Thymus (tissue), 11 donors: ENCODE results near the gene MED16. TPM values are rescaled to one million over a fixed set of nuclear protein-coding genes. Genes with fewer than 3 reads are reported as not detected.

Experiments
- DNase-seq, 9 donors: peaks; one replicate each; pipeline ENCODE4 v3.0.0-alpha.2; 2013; ENCODE audit warnings: low spot score in 9 of 9, low read depth in 6 of 9, missing footprints in 1 of 9
- H3K27ac ChIP-seq, 2 donors: one replicate each; pipeline ENCODE4 v1.5.1; 2013; ENCODE audit warnings: control low read depth in 1 of 2, low read depth in 1 of 2, low read length in 1 of 2, mild to moderate bottlenecking in 1 of 2, moderate library complexity in 1 of 2
- H3K27me3 ChIP-seq, 2 donors: one replicate each; pipeline ENCODE4 v1.5.1; 2013; ENCODE audit warnings: low read length in 1 of 2; ENCODE audit not compliant: control insufficient read depth in 2 of 2, insufficient read depth in 1 of 2
- H3K36me3 ChIP-seq, 2 donors: one replicate each; pipeline ENCODE4 v1.5.1; 2013; ENCODE audit warnings: low read length in 1 of 2, mild to moderate bottlenecking in 1 of 2, moderate library complexity in 1 of 2; ENCODE audit not compliant: control insufficient read depth in 2 of 2, insufficient read depth in 2 of 2
- H3K4me1 ChIP-seq, 2 donors: one replicate each; pipeline ENCODE4 v1.5.1; 2013; ENCODE audit warnings: low read length in 2 of 2; ENCODE audit not compliant: control insufficient read depth in 2 of 2, insufficient read depth in 2 of 2
- H3K4me3 ChIP-seq, 2 donors: one replicate each; pipeline ENCODE4 v1.5.1; 2013; ENCODE audit warnings: low read length in 2 of 2, control low read depth in 1 of 2, mild to moderate bottlenecking in 1 of 2
- H3K9me3 ChIP-seq, 2 donors: one replicate each; pipeline ENCODE4 v1.5.1; 2013; ENCODE audit warnings: low read length in 1 of 2, mild to moderate bottlenecking in 1 of 2; ENCODE audit not compliant: control insufficient read depth in 2 of 2, insufficient read depth in 1 of 2
- WGBS: extraction: QIAGEN DNeasy Blood & Tissue Kit; methylation state at CpG from one replicate; pipeline ENCODE4 v1.1.7; 2013; 5-methylcytosine and 5-hydroxymethylcytosine counted together
- polyA plus RNA-seq: library from polyadenylated mRNA; stranded (reverse); fragments of 200-250 nt; gene quantifications from one replicate; pipeline ENCODE4 v1.2.3, GENCODE V29; 2013
- total RNA-seq: library from RNA; stranded (reverse); fragments of 120-200 nt; gene quantifications from one replicate; pipeline ENCODE4 v1.2.4, GENCODE V29; 2013
- donor health status: healthy.

The MED16 gene
- total and polyA plus RNA-seq, 2 donors = 8.9 to 64.4 TPM

DNA sequence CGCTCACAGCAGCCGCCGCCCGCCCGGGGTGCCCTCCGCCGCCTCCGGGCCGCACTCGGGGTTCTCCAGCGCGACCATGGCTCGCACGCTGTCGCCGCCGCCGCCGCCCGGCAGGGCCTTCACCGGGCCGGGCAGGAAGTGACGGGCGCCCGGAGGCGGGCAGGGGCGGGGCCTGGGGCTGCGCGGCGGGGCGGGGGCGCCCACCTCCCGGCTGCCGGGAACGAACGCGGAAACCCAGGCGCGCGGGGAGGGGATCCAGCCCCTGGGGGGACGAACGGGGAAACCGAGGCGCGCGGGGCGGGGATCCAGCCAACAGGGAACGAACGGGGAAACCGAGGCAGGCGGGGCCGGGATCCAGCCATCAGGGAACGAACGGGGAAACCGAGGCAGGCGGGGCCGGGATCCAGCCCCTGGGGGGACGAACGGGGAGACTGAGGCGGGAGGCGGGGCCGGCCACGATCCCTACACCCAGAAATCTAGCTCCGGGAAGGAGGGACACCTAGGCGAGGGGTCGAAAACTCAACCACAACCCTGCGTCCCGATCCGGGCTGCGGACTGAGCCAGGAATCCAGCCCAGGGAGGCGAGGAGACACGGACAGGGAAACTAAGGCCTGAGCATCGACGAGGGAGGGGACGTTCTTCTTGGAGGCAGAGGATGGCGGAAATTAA, 20.2 kb upstream of the MED16 start, which contains the start of gene R3HDM4:
TSS of gene R3HDM4 (minus strand) at position 140 of the 669 bp plus-strand sequence. CDS start at position 78, 62 bp downstream.
- DNase-seq = peak in 3 of 9 donors; percentile 69 to 85 (median 74)
- Histone ChIP-seq H3K36me3 (no peaks in the 10 kb centered on the region), H3K27ac (peak within 1 kb of the TSS; percentile 80 to 83), H3K4me3 (peak within 1 kb of the TSS; percentile 75 to 85), H3K9me3 (peaks cover 0 to 14% of the 10 kb centered on the region in 2 donors), H3K27me3 (peaks cover 24 to 42% of the 10 kb centered on the region in 2 donors), H3K4me1 (peaks cover 33 to 42% of the 10 kb centered on the region in 2 donors)
- WGBS = 1% methylated on average over 76 of the region's 76 CpGs

DNA sequence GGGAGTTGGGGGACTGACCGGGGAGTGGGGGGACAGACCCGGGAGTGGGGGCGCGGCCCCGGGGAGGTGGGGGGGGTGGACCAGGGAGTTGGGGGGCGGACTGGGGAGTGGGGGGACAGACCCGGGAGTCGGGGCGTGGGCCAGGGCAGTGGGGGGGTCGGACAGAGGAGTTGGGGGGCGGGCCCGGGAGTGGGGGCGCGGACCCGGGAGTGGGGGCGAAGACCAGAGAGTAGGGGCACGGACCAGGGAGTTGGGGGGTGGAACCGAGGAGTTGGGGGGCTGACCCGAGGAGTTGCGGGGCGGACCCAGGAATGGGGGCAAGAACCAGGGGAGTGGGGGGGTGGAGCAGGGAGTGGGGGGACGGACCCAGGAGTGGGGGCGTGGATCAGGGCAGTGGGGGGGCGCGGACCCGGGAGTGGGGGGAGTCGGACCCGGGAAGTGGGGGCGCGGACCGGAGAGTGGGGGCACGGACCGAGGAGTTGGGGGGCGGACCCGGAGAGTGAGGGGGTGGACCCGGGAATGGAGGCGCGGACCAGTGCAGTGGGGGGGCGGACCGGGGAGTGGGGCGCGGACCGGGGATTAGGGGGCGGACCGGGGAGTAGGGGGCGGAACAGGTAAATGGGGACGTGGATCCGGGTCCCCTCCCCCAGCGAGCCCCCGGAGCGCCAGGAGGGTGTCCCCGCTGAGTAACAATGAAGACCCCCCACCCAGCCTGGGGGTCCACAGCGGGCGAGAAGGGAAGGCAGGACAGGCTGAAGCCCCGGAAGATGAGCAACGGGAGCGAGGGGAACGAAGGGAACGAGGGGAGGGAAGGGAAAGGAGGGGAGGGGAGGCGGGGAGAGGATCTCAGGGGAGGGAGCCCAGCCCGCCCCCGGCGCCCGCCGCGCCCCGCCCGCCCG, 19.4 kb upstream of the MED16 start:
- Histone ChIP-seq H3K9me3 (peaks cover 0 to 10% of the 10 kb centered on the region in 2 donors), H3K4me1 (peaks cover 27 to 42% of the 10 kb centered on the region in 2 donors), H3K27me3 (peaks cover 16 to 35% of the 10 kb centered on the region in 2 donors), H3K4me3 (peak overlapping the region; percentile 75 to 85), H3K27ac (peak overlapping the region; percentile 80 to 83), H3K36me3 (no peaks in the 10 kb centered on the region)
- WGBS = 10% methylated on average over 69 of the region's 69 CpGs
- DNase-seq = peak in 1 of 9 donors; percentile 52

DNA sequence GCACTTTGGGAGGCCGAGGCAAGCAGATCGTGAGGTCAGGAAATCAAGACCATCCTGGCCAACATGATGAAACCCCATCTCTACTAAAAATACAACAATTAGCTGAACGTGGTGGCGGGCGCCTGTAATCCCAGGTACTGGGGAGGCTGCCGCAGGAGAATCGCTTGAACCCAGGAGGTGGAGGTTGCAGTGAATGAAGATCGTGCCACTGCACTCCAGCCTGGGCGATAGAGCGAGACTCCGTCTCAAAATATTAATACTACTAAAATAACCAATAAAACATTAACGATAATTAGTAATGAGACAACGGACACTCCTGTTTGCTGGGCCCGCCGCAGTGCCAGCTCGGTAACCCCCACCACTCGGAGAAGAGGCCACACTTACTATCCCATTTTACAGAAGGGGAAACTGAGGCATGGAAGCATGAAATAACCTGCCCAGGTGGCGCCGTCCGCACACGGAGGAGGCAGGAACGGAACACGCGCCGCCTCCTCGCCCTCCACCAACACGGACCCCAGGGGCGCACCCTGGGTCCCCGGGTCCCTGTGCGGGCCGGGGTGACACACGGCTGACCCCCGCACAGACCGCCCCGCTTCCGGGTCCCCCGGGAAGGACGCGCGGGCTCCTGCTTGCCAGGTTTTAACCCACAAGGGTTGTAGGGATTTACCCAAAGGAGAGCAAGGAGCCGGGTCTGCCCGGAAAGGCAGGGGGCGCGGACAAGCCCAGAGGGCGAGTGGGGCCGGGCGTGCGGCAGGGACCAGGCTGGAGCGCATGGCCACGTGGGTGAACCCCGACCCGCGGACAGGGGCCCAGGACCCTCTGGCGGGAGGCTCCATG, 18.4 kb upstream of the MED16 start:
- Histone ChIP-seq H3K27ac (peak overlapping the region in 1 of 2 donors; percentile 52), H3K27me3 (peaks cover 6 to 24% of the 10 kb centered on the region in 2 donors), H3K4me1 (peaks cover 26 to 52% of the 10 kb centered on the region in 2 donors), H3K9me3 (peaks cover 0 to 10% of the 10 kb centered on the region in 2 donors), H3K4me3 (no peak overlapping the region), H3K36me3 (no peaks in the 10 kb centered on the region)
- DNase-seq = no peak
- 93% methylated on average over 54 of the region's 54 CpGs for WGBS

DNA sequence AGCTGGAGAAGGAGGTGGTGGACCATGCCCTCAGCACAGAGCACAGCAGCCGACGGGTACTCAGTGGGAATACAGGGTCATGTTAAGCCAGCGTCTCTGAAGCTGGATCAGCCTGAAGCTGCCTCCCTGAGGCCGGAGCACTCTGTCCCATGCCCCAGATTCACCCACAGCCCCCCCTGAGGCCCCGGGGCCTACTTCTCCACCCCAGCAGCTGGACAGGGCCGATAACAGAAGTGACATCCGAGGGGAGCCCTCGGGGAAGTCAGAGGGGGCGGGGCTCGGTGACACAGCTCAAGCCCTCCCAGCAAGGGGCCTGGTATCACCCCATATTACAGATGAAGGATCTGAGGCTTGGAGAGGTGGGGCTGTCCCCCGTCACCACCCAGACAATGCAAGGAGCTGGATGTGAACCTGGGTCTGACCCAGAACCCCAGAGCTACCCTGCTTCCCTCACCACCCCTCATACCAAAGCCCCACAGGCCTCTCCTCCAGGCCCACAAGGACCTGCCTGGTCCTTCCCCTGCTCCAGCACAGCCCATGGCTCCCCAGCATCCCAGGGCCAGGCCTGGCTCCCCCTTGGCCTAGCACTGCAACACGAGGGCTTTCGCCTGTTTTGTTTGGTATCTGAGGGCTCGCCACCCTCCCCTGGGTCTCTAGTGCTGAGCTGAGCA, 14.3 kb upstream of the MED16 start:
- Histone ChIP-seq H3K27me3 (no peaks in the 10 kb centered on the region), H3K36me3 (no peaks in the 10 kb centered on the region), H3K27ac (peak overlapping the region; percentile 40 to 64), H3K4me3 (no peak overlapping the region), H3K9me3 (peaks cover 0 to 6% of the 10 kb centered on the region in 2 donors), H3K4me1 (peaks cover 22 to 47% of the 10 kb centered on the region in 2 donors)
- no peak for DNase-seq
- 69% methylated on average over 14 of the region's 14 CpGs for WGBS

DNA sequence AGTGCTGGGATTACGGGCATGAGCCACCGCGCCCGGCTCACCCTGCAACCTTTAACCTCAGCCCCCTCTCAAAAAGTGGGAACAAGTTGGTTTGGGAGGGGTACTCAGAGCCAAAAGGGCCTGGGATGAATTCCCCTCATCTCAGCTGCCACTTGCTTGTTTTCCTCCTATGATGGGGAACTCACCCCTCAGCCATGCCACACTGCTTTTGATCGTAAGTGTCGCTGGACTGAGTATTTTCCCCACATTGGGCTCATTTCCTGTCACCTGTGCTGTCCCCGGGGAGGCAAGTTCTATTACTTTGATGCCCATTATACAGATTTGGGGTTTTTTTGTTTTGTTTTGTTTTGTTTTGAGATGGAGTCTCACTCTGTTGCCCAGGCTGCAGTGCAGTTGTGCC, 13.5 kb upstream of the MED16 start:
- H3K9me3 ChIP-seq = peaks cover 0 to 6% of the 10 kb centered on the region in 2 donors
- WGBS = 89% methylated on average over 7 of the region's 7 CpGs
- H3K4me1 ChIP-seq = peaks cover 19 to 44% of the 10 kb centered on the region in 2 donors
- no peak overlapping the region for H3K4me3 ChIP-seq
- H3K36me3 ChIP-seq = peaks cover 5 to 7% of the 10 kb centered on the region in 2 donors
- DNase-seq = no peak
- H3K27me3 ChIP-seq = no peaks in the 10 kb centered on the region
- no peak overlapping the region for H3K27ac ChIP-seq

DNA sequence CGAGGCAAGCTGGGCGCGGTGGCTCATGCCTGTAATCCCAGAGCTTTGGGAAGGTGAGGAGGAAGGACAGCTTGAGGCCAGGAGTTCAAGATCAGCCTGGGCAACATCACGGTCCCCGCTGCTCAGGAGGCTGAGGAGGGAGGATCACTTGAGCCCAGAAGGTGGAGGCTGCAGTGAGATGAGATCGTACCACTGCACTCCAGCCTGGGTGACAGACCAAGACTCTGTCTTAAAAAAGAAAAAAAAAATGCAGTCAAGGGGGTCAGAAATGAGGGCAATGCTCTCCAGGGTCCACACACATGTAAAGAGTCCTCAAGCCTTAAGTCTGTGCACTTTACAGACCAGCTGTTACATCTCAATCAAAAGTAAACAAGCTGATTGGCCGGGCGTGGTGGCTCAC, 11.6 kb upstream of the MED16 start:
- Histone ChIP-seq H3K27me3 (no peaks in the 10 kb centered on the region), H3K27ac (no peak overlapping the region), H3K36me3 (peaks cover 19 to 21% of the 10 kb centered on the region in 2 donors), H3K4me3 (no peak overlapping the region), H3K4me1 (peaks cover 9 to 37% of the 10 kb centered on the region in 2 donors), H3K9me3 (peaks cover 0 to 6% of the 10 kb centered on the region in 2 donors)
- DNase-seq = no peak
- WGBS = 98% methylated on average over 8 of the region's 8 CpGs

DNA sequence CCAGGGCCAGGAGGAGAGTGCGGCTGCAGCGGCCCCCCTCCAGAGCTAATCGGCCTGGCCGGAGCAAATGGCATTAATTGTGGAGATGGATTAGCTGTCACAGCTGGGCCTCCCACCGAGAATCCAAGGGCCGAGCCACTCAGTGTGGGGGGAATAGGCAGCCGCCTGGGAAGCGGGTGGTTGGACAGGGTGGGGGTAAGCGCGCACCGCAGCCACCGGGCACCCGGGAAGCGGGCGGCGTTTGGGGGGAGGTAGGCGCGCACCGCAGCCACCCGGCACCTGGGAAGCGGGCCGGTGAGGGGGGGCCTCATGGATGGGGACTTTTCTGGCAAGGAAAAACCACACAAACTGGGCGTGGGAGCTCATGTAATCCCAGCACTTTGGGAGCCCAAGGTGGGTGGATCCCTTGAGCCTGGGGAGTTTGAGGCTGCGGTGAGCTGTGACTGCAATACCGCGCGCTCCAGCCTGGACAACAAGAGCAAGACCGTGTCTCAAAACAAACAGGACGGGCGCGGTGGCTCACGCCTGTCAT, 10.3 kb upstream of the MED16 start:
- Histone ChIP-seq H3K4me1 (peaks cover 0 to 37% of the 10 kb centered on the region in 2 donors), H3K27ac (no peak overlapping the region), H3K9me3 (no peaks in the 10 kb centered on the region), H3K27me3 (no peaks in the 10 kb centered on the region), H3K36me3 (peaks cover 28 to 29% of the 10 kb centered on the region in 2 donors), H3K4me3 (no peak overlapping the region)
- DNase-seq = no peak
- 93% methylated on average over 32 of the region's 32 CpGs for WGBS
